SK-N-SH (cell line): Measurements from ENCODE around the gene NAV2. TPM values are rescaled to one million over a fixed set of nuclear protein-coding genes. Genes with fewer than 3 reads are reported as not detected.

Experiments used
- CTCF ChIA-PET: fragments of 300-600, 350-600 bp; formaldehyde crosslinking; extraction: SDS; loops from one replicate; lab custom pipeline; 2021; lab: Yijun Ruan, JAX
- POLR2A ChIA-PET: fragments of 350-600 bp; sonication (Branson Sonifier 250); formaldehyde crosslinking; extraction: SDS; loops from one replicate; lab custom pipeline; 2020; ENCODE audit warnings: antibody characterized with exemption, inconsistent platforms; lab: Yijun Ruan, JAX
- DNase-seq: peaks from one replicate; pipeline ENCODE4 v3.0.0; 2012
- H2AFZ ChIP-seq: fragments of 200-600 bp; sonication (generic); 2 replicates; pipeline ENCODE4 v1.8.1; 2016; ENCODE audit warnings: antibody characterized with exemption, mild to moderate bottlenecking, low read depth
- H3F3A ChIP-seq: fragments of 200-600 bp; sonication (generic); replicated peaks from 2 replicates; pipeline ENCODE3; 2016; ENCODE audit warnings: antibody characterized with exemption, mild to moderate bottlenecking; ENCODE audit not compliant: insufficient read depth
- H3K27ac ChIP-seq, 2 experiments: fragments of 200-500 bp in 1 of 2; fragments of 200-600 bp in 1 of 2; sonication (Bioruptor generic) in 1 of 2; sonication (generic), shearing (Covaris generic) in 1 of 2; 2 replicates each; pipeline versions ENCODE4 v1.5.1 to v1.6.1; 2014 to 2016; ENCODE audit warnings: low read depth in 2 of 2, inconsistent platforms in 1 of 2, low read length in 1 of 2, mild to moderate bottlenecking in 1 of 2, mixed read lengths in 1 of 2
- H3K27me3 ChIP-seq: fragments of 200-600 bp; sonication (generic), shearing (Covaris generic); 2 replicates; pipeline ENCODE4 v1.6.1; 2016; ENCODE audit warnings: mixed run types; ENCODE audit not compliant: insufficient read depth
- H3K36me3 ChIP-seq, 2 experiments: fragments of 200-500 bp in 1 of 2; fragments of 200-600 bp in 1 of 2; sonication (Bioruptor generic) in 1 of 2; sonication (generic) in 1 of 2; replicated peaks in 1 of 2; 2 replicates each; pipeline versions ENCODE3 to v1.5.1; 2014 to 2016; ENCODE audit warnings: low read length in 1 of 2, mild to moderate bottlenecking in 1 of 2; ENCODE audit not compliant: insufficient read depth in 2 of 2, control insufficient read depth in 1 of 2
- H3K4me1 ChIP-seq, 2 experiments: fragments of 200-500 bp in 1 of 2; fragments of 200-600 bp in 1 of 2; sonication (Bioruptor generic) in 1 of 2; sonication (generic), shearing (Covaris generic) in 1 of 2; 2 replicates each; pipeline versions ENCODE4 v1.5.1 to v1.6.1; 2014 to 2016; ENCODE audit warnings: low read depth in 1 of 2, low read length in 1 of 2, mixed run types in 1 of 2; ENCODE audit not compliant: insufficient read depth in 2 of 2, control insufficient read depth in 1 of 2
- H3K4me2 ChIP-seq: fragments of 200-600 bp; sonication (generic), shearing (Covaris generic); 2 replicates; pipeline ENCODE4 v1.6.1; 2017; ENCODE audit warnings: mixed run types
- H3K4me3 ChIP-seq, 2 experiments: fragments of 200-500 bp in 1 of 2; fragments of 200-600 bp in 1 of 2; sonication (Bioruptor generic) in 1 of 2; sonication (generic), shearing (Covaris generic) in 1 of 2; 2 replicates each; pipeline versions ENCODE4 v1.5.1 to v1.8.1; 2014 to 2016; ENCODE audit warnings: low read depth in 2 of 2, inconsistent platforms in 1 of 2, low read length in 1 of 2, mild to moderate bottlenecking in 1 of 2, mixed read lengths in 1 of 2, moderate library complexity in 1 of 2
- H3K79me2 ChIP-seq: fragments of 200-600 bp; sonication (generic); 2 replicates; pipeline ENCODE4 v1.8.1; 2017; ENCODE audit warnings: mild to moderate bottlenecking; ENCODE audit not compliant: insufficient read depth
- H3K9ac ChIP-seq: fragments of 200-600 bp; sonication (generic); 2 replicates; pipeline ENCODE4 v1.6.1; 2017; ENCODE audit warnings: mixed run types
- H3K9me2 ChIP-seq: fragments of 200-600 bp; sonication (generic); 2 replicates; pipeline ENCODE4 v1.6.1; 2017; ENCODE audit warnings: mixed run types
- H3K9me3 ChIP-seq: fragments of 200-600 bp; sonication (generic); 2 replicates; pipeline ENCODE4 v1.6.1; 2017; ENCODE audit warnings: mixed run types, mild to moderate bottlenecking, moderate library complexity
- H4K20me1 ChIP-seq: fragments of 200-600 bp; sonication (generic); 2 replicates; pipeline ENCODE4 v1.6.1; 2017; ENCODE audit warnings: mild to moderate bottlenecking, mixed run types; ENCODE audit not compliant: insufficient read depth
- CHD2 ChIP-seq: fragments of 150-350 bp; IDR thresholded peaks from 2 replicates; pipeline ENCODE4 v1.6.1; 2018; ENCODE audit warnings: low read length; ENCODE audit not compliant: partially characterized antibody
- ELF1 ChIP-seq: IDR thresholded peaks from 2 replicates; pipeline ENCODE4 v1.4.0; 2012
- EP300 ChIP-seq, 2 experiments: IDR thresholded peaks; 2 replicates each; pipeline versions ENCODE4 v1.4.0 to v1.6.1; 2012; ENCODE audit warnings: borderline replicate concordance in 1 of 2, low read depth in 1 of 2, low read length in 1 of 2
- EZH2phosphoT487 ChIP-seq: fragments of 200-600 bp; sonication (generic); IDR thresholded peaks from 2 replicates; pipeline ENCODE4 v1.6.1; 2017; ENCODE audit warnings: low read depth, mixed run types, mild to moderate bottlenecking, antibody characterized with exemption, moderate library complexity, borderline replicate concordance
- FOXJ3 ChIP-seq: sonication (generic); formaldehyde crosslinking; IDR thresholded peaks from 2 replicates; pipeline ENCODE4 v1.5.1; 2020; ENCODE audit warnings: mild to moderate bottlenecking, missing genetic modification reagents
- GABPA ChIP-seq: IDR thresholded peaks from 2 replicates; pipeline ENCODE4 v1.4.0; 2012; ENCODE audit warnings: low read depth, mild to moderate bottlenecking
- GATA2 ChIP-seq: sonication (generic); formaldehyde crosslinking; IDR thresholded peaks from 2 replicates; pipeline ENCODE4 v1.5.0; 2020; ENCODE audit warnings: mild to moderate bottlenecking, missing genetic modification reagents
- JUND ChIP-seq: IDR thresholded peaks from 2 replicates; pipeline ENCODE4 v1.4.0; 2012
- MEF2A ChIP-seq: IDR thresholded peaks from 2 replicates; pipeline ENCODE4 v1.4.0; 2012; ENCODE audit warnings: low read depth, borderline replicate concordance
- MXI1 ChIP-seq: IDR thresholded peaks from 2 replicates; pipeline ENCODE4 v1.6.1; 2012; ENCODE audit warnings: mild to moderate bottlenecking, low read depth, low read length, improper control_type of control experiment
- NFIC ChIP-seq: IDR thresholded peaks from 2 replicates; pipeline ENCODE4 v1.4.0; 2012; ENCODE audit warnings: borderline replicate concordance
- NRF1 ChIP-seq: IDR thresholded peaks from 2 replicates; pipeline ENCODE4 v1.6.1; 2012; ENCODE audit warnings: low read depth, mild to moderate bottlenecking, low read length
- POLR2AphosphoS5 ChIP-seq: IDR thresholded peaks from 2 replicates; pipeline ENCODE4 v1.6.1; 2012; ENCODE audit warnings: low read depth, low read length
- RAD21 ChIP-seq: IDR thresholded peaks from 2 replicates; pipeline ENCODE4 v1.6.1; 2012; ENCODE audit warnings: mild to moderate bottlenecking, low read length
- RCOR1 ChIP-seq: fragments of 150-350 bp; IDR thresholded peaks from 2 replicates; pipeline ENCODE4 v1.6.1; 2017; ENCODE audit warnings: antibody characterized with exemption, low read length
- RFX5 ChIP-seq: IDR thresholded peaks from 2 replicates; pipeline ENCODE4 v1.6.1; 2012; ENCODE audit warnings: mild to moderate bottlenecking, improper control_type of control experiment, low read length
- RXRA ChIP-seq: IDR thresholded peaks from 2 replicates; pipeline ENCODE4 v1.4.0; 2012; ENCODE audit warnings: low read depth, mild to moderate bottlenecking, borderline replicate concordance
- SIN3A ChIP-seq: IDR thresholded peaks from 2 replicates; pipeline ENCODE4 v1.6.1; 2012; ENCODE audit warnings: low read depth, mild to moderate bottlenecking, low read length, moderate library complexity, borderline replicate concordance
- SMC3 ChIP-seq: IDR thresholded peaks from 2 replicates; pipeline ENCODE4 v1.6.1; 2012; ENCODE audit warnings: low read depth, low read length, improper control_type of control experiment
- TCF12 ChIP-seq: IDR thresholded peaks from 2 replicates; pipeline ENCODE4 v1.4.0; 2012
- TEAD4 ChIP-seq: IDR thresholded peaks from 2 replicates; pipeline ENCODE4 v1.4.0; 2012; ENCODE audit warnings: mild to moderate bottlenecking, borderline replicate concordance; ENCODE audit not compliant: insufficient read depth
- YY1 ChIP-seq: IDR thresholded peaks from 2 replicates; pipeline ENCODE4 v1.4.0; 2012; ENCODE audit warnings: low read depth, mild to moderate bottlenecking
- WGBS: methylation state at CpG from one replicate; pipeline ENCODE4 v1.1.6; 2017; ENCODE audit warnings: low lambda C conversion rate; 5-methylcytosine and 5-hydroxymethylcytosine counted together
- polyA plus RNA-seq, 3 experiments: library from polyadenylated mRNA; depleted of rRNA; stranded (reverse); fragments of >200 nt; gene quantifications; 2 replicates each; pipeline ENCODE4 v1.2.3, GENCODE V29; 2012
- TF ChIP-seq, protein P1 (sequence below): fragments of 200-600 bp; sonication (generic); IDR thresholded peaks from 2 replicates; pipeline ENCODE4 v1.6.1; 2017; ENCODE audit warnings: antibody characterized with exemption, mild to moderate bottlenecking, moderate library complexity
- TF ChIP-seq, protein P2 (sequence below): IDR thresholded peaks from 2 replicates; pipeline ENCODE4; 2012
- TF ChIP-seq, protein P3 (sequence below): IDR thresholded peaks from 2 replicates; pipeline ENCODE4 v1.4.0; 2012; ENCODE audit warnings: low read depth
- TF ChIP-seq, protein P4 (sequence below): IDR thresholded peaks from 2 replicates; pipeline ENCODE4 v1.4.0; 2012; ENCODE audit warnings: low read depth, borderline replicate concordance
- TF ChIP-seq, protein P5 (sequence below): fragments of 150-350 bp; IDR thresholded peaks from 2 replicates; pipeline ENCODE4 v1.6.1; 2016; ENCODE audit warnings: mild to moderate bottlenecking, low read depth, low read length

Gene NAV2
- polyA plus RNA-seq, 1 of the 3 experiments (the other 2 are of a cell fraction) = 26.2 TPM

DNA sequence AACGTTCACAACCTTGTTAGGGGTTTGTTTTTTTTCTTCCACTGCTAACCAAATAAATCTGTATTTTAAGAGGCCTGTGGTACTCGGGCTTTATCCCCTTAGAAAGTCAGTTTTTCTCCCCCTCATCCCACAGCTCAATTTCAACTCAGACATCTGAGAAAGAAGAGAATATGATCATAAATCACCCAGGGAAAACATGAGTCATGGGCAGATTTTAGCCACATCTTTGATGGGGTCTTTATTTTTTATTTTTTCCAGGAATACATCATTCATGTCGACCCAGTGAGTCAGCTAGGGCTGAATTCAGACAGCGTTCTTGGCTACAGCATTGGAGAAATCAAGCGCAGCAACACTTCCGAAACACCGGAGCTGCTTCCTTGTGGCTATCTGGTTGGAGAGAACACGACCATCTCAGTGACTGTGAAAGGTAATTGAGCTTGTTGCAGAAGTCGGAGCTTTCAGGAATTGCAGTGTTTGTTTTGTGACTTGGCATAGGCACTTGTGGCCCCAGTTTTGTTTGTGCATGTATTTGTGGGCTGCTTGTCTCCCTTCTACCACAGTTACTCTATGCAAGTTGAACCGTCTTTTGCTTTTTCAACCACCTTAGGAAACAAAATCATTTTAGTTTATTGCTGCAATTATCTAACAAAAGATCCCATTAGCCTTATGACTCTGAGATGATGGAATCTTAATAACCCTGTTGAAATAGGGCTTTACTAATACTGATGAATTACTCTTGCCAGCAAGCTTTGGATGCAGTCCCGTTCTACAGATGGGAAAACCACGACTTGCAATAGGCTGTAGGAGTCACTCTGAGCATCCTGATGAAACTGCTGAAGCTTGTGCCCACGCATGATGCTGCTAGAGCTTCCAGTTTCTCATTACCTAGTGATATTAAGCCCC is 384.9 kb downstream of the NAV2 start:
- ChIA-PET POLR2A (no interaction called here), CTCF (interaction anchor here (0.8 to 9.6 kb wide), 6 partner anchors 11 to 146 kb away, joined by 3 to 60 read pairs (median 4); no protein-coding TSS in a partner anchor)
- peak overlapping the region; percentile 79 for H3K9ac ChIP-seq
- H3K4me3 ChIP-seq = no peak overlapping the region; a peak in 2 of 4 replicates
- H3K27me3 ChIP-seq = no peaks in the 10 kb centered on the region
- no peak overlapping the region for H2AFZ ChIP-seq
- peaks cover 77 to 85% of the 10 kb centered on the region in 2 experiments for H3K36me3 ChIP-seq
- no peaks in the 10 kb centered on the region for H3K9me2 ChIP-seq
- H3K4me1 ChIP-seq = peaks cover 8 to 20% of the 10 kb centered on the region in 2 experiments
- H4K20me1 ChIP-seq = 0 out of 2 replicates have a peak, but pooled peaks cover 4% of the 10 kb centered on the region
- WGBS = 13% methylated on average over 13 of the region's 13 CpGs
- H3K79me2 ChIP-seq = peaks cover 27% of the 10 kb centered on the region
- H3K9me3 ChIP-seq = no peaks in the 10 kb centered on the region
- peak overlapping the region; percentile 46 for H3K4me2 ChIP-seq
- peaks cover 73% of the 10 kb centered on the region for H3F3A ChIP-seq
- H3K27ac ChIP-seq = peak overlapping the region; percentile 87 to 100
- DNase-seq = no peak
- TF ChIP-seq EZH2phosphoT487 (no peak), RAD21 (no peak), GATA2 (CRISPR knock-in tag) (no peak), RXRA (peak; percentile 73; the same call in 1 of the 2 replicates), RCOR1 (no peak), JUND (peak; percentile 99), ELF1 (no peak; the same call in 1 of the 2 replicates), EP300 (IDR thresholded peaks at IDR 0.05; ENCODE audit: borderline replicate concordance in 1 of 2, low read depth in 1 of 2, low read length in 1 of 2) (peak in 1 of 2 experiments; percentile 97; a peak in 3 of 4 replicates), CHD2 (no peak), GABPA (0 out of 2 replicates have a peak, but pooled peaks have one; percentile 20), FOXJ3 (CRISPR knock-in tag) (no peak), NFIC (peak; percentile 88), RFX5 (no peak), TEAD4 (peak; percentile 85), YY1 (0 out of 2 replicates have a peak, but pooled peaks have one; percentile 58), NRF1 (peak; percentile 15; the same call in 1 of the 2 replicates), MXI1 (no peak), TCF12 (peak; percentile 95), SIN3A (peak; percentile 76), POLR2AphosphoS5 (peak; percentile 48; the same call in 1 of the 2 replicates), SMC3 (no peak), MEF2A (peak; percentile 95)
- TF ChIP-seq, protein P1, sequence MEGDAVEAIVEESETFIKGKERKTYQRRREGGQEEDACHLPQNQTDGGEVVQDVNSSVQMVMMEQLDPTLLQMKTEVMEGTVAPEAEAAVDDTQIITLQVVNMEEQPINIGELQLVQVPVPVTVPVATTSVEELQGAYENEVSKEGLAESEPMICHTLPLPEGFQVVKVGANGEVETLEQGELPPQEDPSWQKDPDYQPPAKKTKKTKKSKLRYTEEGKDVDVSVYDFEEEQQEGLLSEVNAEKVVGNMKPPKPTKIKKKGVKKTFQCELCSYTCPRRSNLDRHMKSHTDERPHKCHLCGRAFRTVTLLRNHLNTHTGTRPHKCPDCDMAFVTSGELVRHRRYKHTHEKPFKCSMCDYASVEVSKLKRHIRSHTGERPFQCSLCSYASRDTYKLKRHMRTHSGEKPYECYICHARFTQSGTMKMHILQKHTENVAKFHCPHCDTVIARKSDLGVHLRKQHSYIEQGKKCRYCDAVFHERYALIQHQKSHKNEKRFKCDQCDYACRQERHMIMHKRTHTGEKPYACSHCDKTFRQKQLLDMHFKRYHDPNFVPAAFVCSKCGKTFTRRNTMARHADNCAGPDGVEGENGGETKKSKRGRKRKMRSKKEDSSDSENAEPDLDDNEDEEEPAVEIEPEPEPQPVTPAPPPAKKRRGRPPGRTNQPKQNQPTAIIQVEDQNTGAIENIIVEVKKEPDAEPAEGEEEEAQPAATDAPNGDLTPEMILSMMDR = no peak
- TF ChIP-seq, protein P2, sequence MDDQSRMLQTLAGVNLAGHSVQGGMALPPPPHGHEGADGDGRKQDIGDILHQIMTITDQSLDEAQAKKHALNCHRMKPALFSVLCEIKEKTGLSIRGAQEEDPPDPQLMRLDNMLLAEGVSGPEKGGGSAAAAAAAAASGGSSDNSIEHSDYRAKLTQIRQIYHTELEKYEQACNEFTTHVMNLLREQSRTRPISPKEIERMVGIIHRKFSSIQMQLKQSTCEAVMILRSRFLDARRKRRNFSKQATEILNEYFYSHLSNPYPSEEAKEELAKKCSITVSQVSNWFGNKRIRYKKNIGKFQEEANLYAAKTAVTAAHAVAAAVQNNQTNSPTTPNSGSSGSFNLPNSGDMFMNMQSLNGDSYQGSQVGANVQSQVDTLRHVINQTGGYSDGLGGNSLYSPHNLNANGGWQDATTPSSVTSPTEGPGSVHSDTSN = peak; percentile 97
- TF ChIP-seq, protein P3, sequence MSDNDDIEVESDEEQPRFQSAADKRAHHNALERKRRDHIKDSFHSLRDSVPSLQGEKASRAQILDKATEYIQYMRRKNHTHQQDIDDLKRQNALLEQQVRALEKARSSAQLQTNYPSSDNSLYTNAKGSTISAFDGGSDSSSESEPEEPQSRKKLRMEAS = peak; percentile 58
- TF ChIP-seq, protein P4, sequence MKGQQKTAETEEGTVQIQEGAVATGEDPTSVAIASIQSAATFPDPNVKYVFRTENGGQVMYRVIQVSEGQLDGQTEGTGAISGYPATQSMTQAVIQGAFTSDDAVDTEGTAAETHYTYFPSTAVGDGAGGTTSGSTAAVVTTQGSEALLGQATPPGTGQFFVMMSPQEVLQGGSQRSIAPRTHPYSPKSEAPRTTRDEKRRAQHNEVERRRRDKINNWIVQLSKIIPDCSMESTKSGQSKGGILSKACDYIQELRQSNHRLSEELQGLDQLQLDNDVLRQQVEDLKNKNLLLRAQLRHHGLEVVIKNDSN = no peak
- TF ChIP-seq, protein P5, sequence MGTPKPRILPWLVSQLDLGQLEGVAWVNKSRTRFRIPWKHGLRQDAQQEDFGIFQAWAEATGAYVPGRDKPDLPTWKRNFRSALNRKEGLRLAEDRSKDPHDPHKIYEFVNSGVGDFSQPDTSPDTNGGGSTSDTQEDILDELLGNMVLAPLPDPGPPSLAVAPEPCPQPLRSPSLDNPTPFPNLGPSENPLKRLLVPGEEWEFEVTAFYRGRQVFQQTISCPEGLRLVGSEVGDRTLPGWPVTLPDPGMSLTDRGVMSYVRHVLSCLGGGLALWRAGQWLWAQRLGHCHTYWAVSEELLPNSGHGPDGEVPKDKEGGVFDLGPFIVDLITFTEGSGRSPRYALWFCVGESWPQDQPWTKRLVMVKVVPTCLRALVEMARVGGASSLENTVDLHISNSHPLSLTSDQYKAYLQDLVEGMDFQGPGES = no peak
